Brain microvascular endothelial cell (primary cell): ENCODE results near the gene SPX.

Experiments used
- DNase-seq: peaks from one replicate; pipeline ENCODE4 v3.0.0-alpha.2; 2020
- H3K27ac ChIP-seq: fragments of 250-450 bp; sonication (Bioruptor Pico); 2 replicates; pipeline ENCODE4 v1.5.1; 2020; ENCODE audit warnings: mild to moderate bottlenecking, moderate library complexity
- H3K27me3 ChIP-seq: fragments of 250-450 bp; sonication (Bioruptor Pico); replicated peaks from 2 replicates; pipeline ENCODE4 v1.5.1; 2020; ENCODE audit warnings: mild to moderate bottlenecking
- H3K36me3 ChIP-seq: fragments of 250-450 bp; sonication (Bioruptor Pico); replicated peaks from 2 replicates; pipeline ENCODE4 v1.5.1; 2020; ENCODE audit warnings: mild to moderate bottlenecking
- H3K4me3 ChIP-seq: 2 replicates; pipeline ENCODE4 v1.5.1; 2011; ENCODE audit warnings: low read depth, mild to moderate bottlenecking, control low read depth, low read length, moderate library complexity
- in situ Hi-C: cut with HindIII; loops from 2 replicates; pipeline ENCODE4 v1.10.0; 2017; ENCODE audit warnings: low sequenced_read_pairs, low pct_ligation_motif_present
- TF ChIP-seq, protein P1 (sequence below): IDR thresholded peaks from 2 replicates; pipeline ENCODE4 v1.5.1; 2011; ENCODE audit warnings: low read depth, mild to moderate bottlenecking, moderate library complexity, low read length, control low read depth, inconsistent platforms; ENCODE audit errors: missing control alignments

The SPX gene

DNA sequence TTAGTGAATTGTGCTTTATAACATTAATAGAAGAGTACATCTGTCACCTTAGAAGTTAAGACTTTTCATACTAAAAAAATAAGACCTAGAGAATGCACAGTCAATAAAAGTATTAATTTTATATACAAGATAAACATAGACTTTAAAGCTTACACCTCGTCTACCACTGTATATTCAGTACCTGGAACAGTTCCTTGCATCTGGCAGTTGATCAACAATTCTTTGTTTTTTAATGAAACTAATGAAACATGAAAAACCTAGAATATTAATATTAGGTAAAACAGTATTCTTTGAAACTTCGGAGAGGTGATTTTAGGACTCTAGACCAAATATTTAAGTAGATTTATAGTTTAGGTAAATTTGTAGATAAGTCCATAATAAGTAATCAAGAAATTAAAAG, 20.2 kb upstream of the SPX start:
- H3K27ac ChIP-seq, result no peak overlapping the region
- no peak for DNase-seq
- TF ChIP-seq, protein P1, sequence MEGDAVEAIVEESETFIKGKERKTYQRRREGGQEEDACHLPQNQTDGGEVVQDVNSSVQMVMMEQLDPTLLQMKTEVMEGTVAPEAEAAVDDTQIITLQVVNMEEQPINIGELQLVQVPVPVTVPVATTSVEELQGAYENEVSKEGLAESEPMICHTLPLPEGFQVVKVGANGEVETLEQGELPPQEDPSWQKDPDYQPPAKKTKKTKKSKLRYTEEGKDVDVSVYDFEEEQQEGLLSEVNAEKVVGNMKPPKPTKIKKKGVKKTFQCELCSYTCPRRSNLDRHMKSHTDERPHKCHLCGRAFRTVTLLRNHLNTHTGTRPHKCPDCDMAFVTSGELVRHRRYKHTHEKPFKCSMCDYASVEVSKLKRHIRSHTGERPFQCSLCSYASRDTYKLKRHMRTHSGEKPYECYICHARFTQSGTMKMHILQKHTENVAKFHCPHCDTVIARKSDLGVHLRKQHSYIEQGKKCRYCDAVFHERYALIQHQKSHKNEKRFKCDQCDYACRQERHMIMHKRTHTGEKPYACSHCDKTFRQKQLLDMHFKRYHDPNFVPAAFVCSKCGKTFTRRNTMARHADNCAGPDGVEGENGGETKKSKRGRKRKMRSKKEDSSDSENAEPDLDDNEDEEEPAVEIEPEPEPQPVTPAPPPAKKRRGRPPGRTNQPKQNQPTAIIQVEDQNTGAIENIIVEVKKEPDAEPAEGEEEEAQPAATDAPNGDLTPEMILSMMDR, result no peak
- no peaks in the 10 kb centered on the region for H3K27me3 ChIP-seq
- in situ Hi-C loops, result no loop called here
- H3K36me3 ChIP-seq, result peaks cover 24% of the 10 kb centered on the region
- no peak overlapping the region for H3K4me3 ChIP-seq

DNA sequence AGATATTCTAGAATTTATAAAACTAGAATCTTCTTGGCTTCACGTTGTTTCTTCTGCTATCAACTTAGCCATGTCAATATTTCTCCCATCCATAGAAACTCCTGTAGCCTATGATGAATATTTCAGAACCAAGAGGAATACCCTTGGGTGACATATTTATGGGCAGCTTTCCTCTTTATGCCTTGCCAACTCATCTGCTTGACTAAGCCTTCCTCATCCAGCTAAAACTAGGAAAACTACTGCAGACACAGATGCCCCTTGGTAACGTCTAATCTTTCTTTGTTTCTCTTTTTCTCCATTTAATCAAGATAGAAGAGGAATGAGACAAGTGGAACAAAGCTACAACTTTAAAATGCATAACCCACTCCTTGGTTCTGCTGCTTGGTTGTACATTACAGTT, 18.2 kb upstream of the SPX start:
- in situ Hi-C loops, result no loop called here
- Histone ChIP-seq H3K27ac (no peak overlapping the region), H3K36me3 (peaks cover 23% of the 10 kb centered on the region), H3K4me3 (no peak overlapping the region), H3K27me3 (no peaks in the 10 kb centered on the region)
- TF ChIP-seq, protein P1, result no peak
- DNase-seq, result no peak

DNA sequence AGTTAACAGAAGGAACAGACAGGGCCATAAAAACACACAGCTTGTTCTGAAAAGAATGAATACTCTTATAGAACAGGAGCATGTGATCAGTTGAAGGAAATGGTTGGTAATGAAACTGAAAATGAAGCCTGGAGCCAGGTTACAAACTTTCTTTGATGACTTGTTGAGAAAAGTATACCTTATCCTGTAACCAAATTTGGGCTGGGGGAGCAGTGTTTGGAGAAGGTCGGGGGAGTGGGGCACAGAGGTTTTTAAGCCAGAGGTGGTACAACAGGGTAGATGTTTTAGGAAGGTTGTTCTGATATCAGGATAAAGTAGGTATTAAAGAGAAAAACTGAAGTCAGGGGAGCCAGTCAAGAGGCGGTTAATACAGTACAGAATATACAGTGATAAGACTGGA, 16.3 kb upstream of the SPX start:
- in situ Hi-C loops, result no loop called here
- no peak for DNase-seq
- Histone ChIP-seq H3K27ac (no peak overlapping the region), H3K4me3 (no peak overlapping the region), H3K27me3 (no peaks in the 10 kb centered on the region), H3K36me3 (peaks cover 38% of the 10 kb centered on the region)
- TF ChIP-seq, protein P1, result no peak

DNA sequence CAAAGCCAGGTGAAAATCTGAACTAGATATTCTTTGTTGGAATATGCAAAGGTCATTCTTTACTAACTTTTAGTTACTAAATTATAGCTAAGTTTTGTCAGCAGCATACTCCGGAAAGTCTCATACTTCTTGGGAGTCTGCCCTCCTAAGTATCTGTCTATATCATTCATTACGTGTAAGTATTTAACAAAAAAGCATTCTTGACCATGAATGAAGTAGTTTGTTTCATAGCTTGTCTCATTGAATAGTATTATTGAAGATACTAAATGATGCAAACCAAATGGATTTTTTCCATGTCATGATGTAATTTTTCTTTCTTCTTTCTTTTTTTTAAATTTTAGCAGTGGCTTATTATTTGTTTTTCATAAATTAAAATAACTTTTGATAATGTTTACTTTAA, 9.8 kb upstream of the SPX start:
- TF ChIP-seq, protein P1, result no peak
- no peak overlapping the region for H3K4me3 ChIP-seq
- peaks cover 29% of the 10 kb centered on the region for H3K36me3 ChIP-seq
- no peak overlapping the region for H3K27ac ChIP-seq
- H3K27me3 ChIP-seq, result no peaks in the 10 kb centered on the region
- in situ Hi-C loops, result no loop called here
- no peak for DNase-seq

DNA sequence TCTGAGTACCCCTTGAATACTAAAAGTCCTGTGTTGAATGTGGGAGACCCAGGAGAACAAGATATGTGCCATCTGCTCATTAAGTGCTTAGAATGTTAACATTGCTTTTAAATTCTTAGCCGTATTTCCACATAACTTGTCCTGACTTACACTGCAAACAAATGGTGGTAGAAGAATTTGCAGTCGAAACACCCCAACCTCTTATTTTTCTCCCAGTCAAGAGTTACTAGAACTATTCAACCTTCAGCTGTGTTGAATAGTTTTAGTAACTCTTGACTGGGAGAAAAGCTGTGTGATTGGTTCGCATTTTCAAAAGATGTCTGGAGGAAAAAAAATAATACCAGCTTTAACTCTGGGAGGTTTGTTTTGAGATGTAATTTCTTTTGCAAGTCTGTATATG, 7.6 kb upstream of the SPX start:
- no peak for DNase-seq
- no peak overlapping the region for H3K27ac ChIP-seq
- no peak overlapping the region for H3K4me3 ChIP-seq
- no peaks in the 10 kb centered on the region for H3K27me3 ChIP-seq
- TF ChIP-seq, protein P1, result no peak
- H3K36me3 ChIP-seq, result peaks cover 23% of the 10 kb centered on the region
- in situ Hi-C loops, result no loop called here

DNA sequence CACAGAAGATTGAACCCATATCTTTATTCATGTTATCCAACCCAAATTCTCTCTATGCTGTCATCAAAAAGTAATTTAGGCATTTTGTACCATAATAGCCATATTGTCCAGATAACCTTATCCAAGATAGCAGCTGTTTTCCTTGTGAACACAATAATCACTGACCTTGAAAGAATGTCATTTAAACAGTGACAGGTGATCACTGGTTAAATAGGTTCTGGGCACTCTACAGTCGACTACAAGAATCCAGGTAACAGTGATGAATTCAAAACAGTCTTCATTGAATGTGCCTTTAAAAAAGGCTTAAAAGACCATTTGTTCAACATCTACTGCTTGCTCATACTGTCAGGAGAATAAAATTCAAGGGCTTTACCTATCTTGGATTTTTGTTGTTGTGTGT, 4.6 kb upstream of the SPX start:
- in situ Hi-C loops, result no loop called here
- Histone ChIP-seq H3K27me3 (no peaks in the 10 kb centered on the region), H3K36me3 (peaks cover 2% of the 10 kb centered on the region), H3K27ac (no peak overlapping the region), H3K4me3 (no peak overlapping the region)
- TF ChIP-seq, protein P1, result no peak
- DNase-seq, result no peak
